C4-2B (cell line): ENCODE results near the gene TRIP6.

ENCODE experiments used
- ZFX ChIP-seq: fragments of 450-650 bp; IDR thresholded peaks from 2 replicates; pipeline ENCODE4 v1.6.1; 2017
- TF ChIP-seq, protein P1 (sequence below): fragments of 450-650 bp; conservative IDR thresholded peaks from 2 replicates; pipeline ENCODE4 v1.5.1; 2017; ENCODE audit warnings: mild to moderate bottlenecking

DNA sequence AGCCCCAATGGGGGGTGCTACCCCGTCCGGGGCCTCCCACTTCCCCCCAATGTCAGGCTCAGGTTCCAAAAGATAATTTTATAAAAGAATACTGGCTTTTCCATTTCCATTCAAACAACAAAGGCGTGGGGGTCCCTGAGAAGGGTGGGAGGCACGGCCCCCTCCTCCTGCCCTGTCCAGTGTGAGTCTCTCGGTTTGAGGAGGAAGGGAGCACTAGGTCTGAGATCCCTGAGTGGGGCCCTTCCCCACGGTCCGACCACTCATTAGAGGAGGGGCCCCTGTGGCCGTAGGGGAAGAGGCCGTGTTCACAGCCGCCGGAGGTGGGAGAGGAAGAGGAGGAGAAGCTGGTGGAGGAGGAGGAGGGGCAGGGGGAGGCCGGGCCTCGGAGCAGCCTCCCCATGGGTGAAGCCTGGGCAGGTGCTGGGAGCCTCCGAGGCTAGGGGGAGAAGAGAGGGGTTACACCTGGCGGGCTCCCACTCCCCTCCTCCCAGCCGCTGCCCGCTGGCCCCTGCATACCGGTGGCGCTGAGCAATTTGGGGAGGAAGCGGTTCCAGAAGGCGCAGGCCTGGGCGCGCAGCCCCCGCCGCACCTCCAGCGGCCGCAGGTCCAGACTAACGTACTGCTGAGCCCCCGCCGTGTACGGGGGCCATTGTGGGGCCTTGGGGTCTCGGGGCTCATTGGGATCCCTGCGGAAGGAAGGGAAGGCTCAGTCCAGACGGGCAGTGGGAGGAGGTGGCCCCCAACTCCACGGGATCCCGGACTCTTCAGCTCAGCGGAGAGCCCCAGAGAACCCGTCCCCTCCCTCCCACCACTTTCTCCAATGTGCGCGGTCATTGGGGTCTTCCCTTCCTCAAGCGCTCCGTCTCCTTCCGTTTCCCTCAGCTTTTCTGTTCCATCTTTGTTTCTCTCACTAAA, 23.7 kb downstream of the TRIP6 start:
- TF ChIP-seq, protein P1, sequence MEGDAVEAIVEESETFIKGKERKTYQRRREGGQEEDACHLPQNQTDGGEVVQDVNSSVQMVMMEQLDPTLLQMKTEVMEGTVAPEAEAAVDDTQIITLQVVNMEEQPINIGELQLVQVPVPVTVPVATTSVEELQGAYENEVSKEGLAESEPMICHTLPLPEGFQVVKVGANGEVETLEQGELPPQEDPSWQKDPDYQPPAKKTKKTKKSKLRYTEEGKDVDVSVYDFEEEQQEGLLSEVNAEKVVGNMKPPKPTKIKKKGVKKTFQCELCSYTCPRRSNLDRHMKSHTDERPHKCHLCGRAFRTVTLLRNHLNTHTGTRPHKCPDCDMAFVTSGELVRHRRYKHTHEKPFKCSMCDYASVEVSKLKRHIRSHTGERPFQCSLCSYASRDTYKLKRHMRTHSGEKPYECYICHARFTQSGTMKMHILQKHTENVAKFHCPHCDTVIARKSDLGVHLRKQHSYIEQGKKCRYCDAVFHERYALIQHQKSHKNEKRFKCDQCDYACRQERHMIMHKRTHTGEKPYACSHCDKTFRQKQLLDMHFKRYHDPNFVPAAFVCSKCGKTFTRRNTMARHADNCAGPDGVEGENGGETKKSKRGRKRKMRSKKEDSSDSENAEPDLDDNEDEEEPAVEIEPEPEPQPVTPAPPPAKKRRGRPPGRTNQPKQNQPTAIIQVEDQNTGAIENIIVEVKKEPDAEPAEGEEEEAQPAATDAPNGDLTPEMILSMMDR, result no peak
- TF ChIP-seq ZFX, result no peak
